Measurements from ENCODE around the gene STAB1. TPM values are rescaled to one million over a fixed set of nuclear protein-coding genes. Genes with fewer than 3 reads are reported as not detected.

STAB1 gene
- total and polyA plus RNA-seq, 2 of the 8 experiments (the other 6 are each of a cell fraction or from before 2014, with no cell fraction given) = 1.0 to 1.9 TPM

- Histone ChIP-seq H3K56ac (replicated peaks; ENCODE audit: insufficient read length, low read depth, low read length) (no peak overlapping the region), H3K23ac (ENCODE audit: insufficient read length) (no peak overlapping the region), H3K4me1 (replicated peaks in 1 of 4; ENCODE audit: control insufficient read depth in 3 of 4, insufficient read depth in 4 of 4, low read length in 3 of 4) (no peaks in the 10 kb centered on the region), H3K79me2 (ENCODE audit: control insufficient read depth in 1 of 2, insufficient read depth in 2 of 2, low read length in 2 of 2) (no peaks in the 10 kb centered on the region), H3K18ac (ENCODE audit: extremely low read depth, low read length) (no peak overlapping the region), H3K4me2 (ENCODE audit: insufficient read depth in 1 of 2, low read depth in 2 of 2, low read length in 2 of 2) (no peak overlapping the region), H3K27me3 (replicated peaks in 1 of 4; ENCODE audit: control insufficient read depth in 3 of 4, extremely low read depth in 1 of 4, insufficient read depth in 3 of 4, low read length in 3 of 4) (no peaks in the 10 kb centered on the region), H2AFZ (ENCODE audit: low read length) (no peak overlapping the region), H2BK5ac (ENCODE audit: low read depth, low read length) (no peak overlapping the region), H3K23me2 (ENCODE audit: low read depth, low read length) (no peaks in the 10 kb centered on the region), H2BK15ac (ENCODE audit: low read length) (no peak overlapping the region), H3K4ac (replicated peaks; ENCODE audit: insufficient read length, low read depth, low read length) (no peak overlapping the region), H2BK12ac (ENCODE audit: low read depth, low read length) (no peak overlapping the region), H4K91ac (replicated peaks; ENCODE audit: insufficient read length, low read length) (no peak overlapping the region), H4K20me1 (replicated peaks in 1 of 2; ENCODE audit: control insufficient read depth in 1 of 2, insufficient read depth in 2 of 2, low read length in 2 of 2) (peaks cover 0 to 15% of the 10 kb centered on the region in 2 experiments), H3K36me3 (ENCODE audit: control insufficient read depth in 2 of 4, insufficient read depth in 4 of 4, low read length in 3 of 4) (peaks cover 42 to 69% (median 58%) of the 10 kb centered on the region in 4 experiments), H3K4me3 (ENCODE audit: extremely low read depth in 1 of 4, insufficient read depth in 2 of 4, low read depth in 3 of 4, low read length in 4 of 4) (no peak overlapping the region), H3K79me1 (ENCODE audit: low read depth, low read length) (peaks cover 2% of the 10 kb centered on the region; the same call in 1 of the 2 replicates), H2BK20ac (ENCODE audit: low read length) (no peak overlapping the region), H4K8ac (ENCODE audit: extremely low read depth, insufficient read depth, low read length) (no peak overlapping the region), H2BK120ac (replicated peaks; ENCODE audit: low read depth, low read length) (no peak overlapping the region), H3K9me3 (ENCODE audit: insufficient read depth in 2 of 2, low read depth in 1 of 2, low read length in 1 of 2) (no peaks in the 10 kb centered on the region), H4K5ac (ENCODE audit: insufficient read length, low read depth, low read length) (no peak overlapping the region), H3K9ac (replicated peaks in 1 of 4; ENCODE audit: extremely low read depth in 1 of 4, low read depth in 3 of 4, low read length in 3 of 4) (no peak overlapping the region), H3K27ac (ENCODE audit: low read depth, low read length) (no peak overlapping the region), H3K14ac (ENCODE audit: insufficient read length) (no peak overlapping the region), H2AK5ac (ENCODE audit: low read depth, low read length) (no peak overlapping the region)
- no peak for FAIRE-seq
- POLR2A ChIA-PET (ENCODE audit: partially characterized antibody) = interaction anchor here (0.6 to 1.2 kb wide), 2 partner anchors 10 to 19 kb away, joined by 3 to 5 read pairs; no protein-coding TSS in a partner anchor
- 84% methylated on average over 7 of the region's 7 CpGs; no CpG with 5 or more reads in 1 of the 2 experiments for WGBS, 2 experiments (ENCODE audit: extremely low coverage in 1 of 2, insufficient coverage in 1 of 2, insufficient read length in 1 of 2, insufficient replicate concordance in 2 of 2, low coverage in 1 of 2, low lambda C conversion rate in 2 of 2, missing lambda C conversion rate in 1 of 2)
- CTCF ChIA-PET (ENCODE audit: partially characterized antibody) = interaction anchor here (0.6 to 1.9 kb wide), 6 partner anchors 10 to 254 kb away, joined by 3 to 13 read pairs (median 3); no protein-coding TSS in a partner anchor
- DNase-seq (ENCODE audit: low read depth in 1 of 2, low spot score in 2 of 2) = no peak
- TF ChIP-seq SAP30 (IDR thresholded peaks at IDR 0.05; ENCODE audit: insufficient read depth, insufficient replicate concordance, low read length) = no peak
- no peak for TF ChIP-seq SRF (IDR thresholded peaks at IDR 0.05; ENCODE audit: low read depth, low read length)
- TF ChIP-seq CBX5 (IDR thresholded peaks at IDR 0.05; ENCODE audit: low read depth, low read length) = no peak
- no peak for TF ChIP-seq GTF2F1 (IDR thresholded peaks at IDR 0.05; ENCODE audit: borderline replicate concordance, low read depth, low read length)
- TF ChIP-seq SUZ12 (IDR thresholded peaks at IDR 0.05; ENCODE audit: low read length) = no peak
- TF ChIP-seq HDAC6 (IDR thresholded peaks at IDR 0.05; ENCODE audit: low read depth, low read length) = no peak
- TF ChIP-seq SIX5 (IDR thresholded peaks at IDR 0.05; ENCODE audit: low read depth, low read length) = no peak
- no peak for TF ChIP-seq ZNF274 (IDR thresholded peaks at IDR 0.05; ENCODE audit: borderline replicate concordance, extremely low read depth, low read length)
Observed at GRCh38 chr3:52479037-52479876, 15.9 kb upstream of the STAB1 start.
